ENCODE measurements around the gene FREY1. TPM values are rescaled to one million over a fixed set of nuclear protein-coding genes. Genes with fewer than 3 reads are reported as not detected.

Gene FREY1
- polyA plus RNA-seq, 1 donor (not counting 4 experiments of a cell fraction or from before 2014, with no cell fraction given) = 0.25 TPM

- TF ChIP-seq CTCF (optimal IDR thresholded peaks at IDR 0.05 in 1 of 3, IDR thresholded peaks at IDR 0.05 in 1 of 3, conservative IDR thresholded peaks at IDR 0.05 in 1 of 3; ENCODE audit: extremely low read depth in 1 of 3, insufficient read depth in 2 of 3, low read length in 3 of 3) = no peak
- no peak overlapping the region for H3K4me3 ChIP-seq (ENCODE audit: control insufficient read depth in 2 of 3, extremely low read depth in 1 of 3, insufficient read depth in 2 of 3, low read depth in 1 of 3, low read length in 3 of 3)
- H3K27me3 ChIP-seq (ENCODE audit: control insufficient read depth, extremely low read depth, insufficient read depth, low read length) = no peaks in the 10 kb centered on the region
- H3K9me1 ChIP-seq (ENCODE audit: control insufficient read depth, extremely low read depth, insufficient read depth, low read length) = peaks cover 3% of the 10 kb centered on the region
- dilution Hi-C loops (cut with MboI; ENCODE audit: extremely low pct_ligation_motif_present, low sequenced_read_pairs) = no loop called here
- H3K4me1 ChIP-seq (ENCODE audit: control insufficient read depth, extremely low read depth, insufficient read depth, low read length) = peaks cover 15% of the 10 kb centered on the region
- FAIRE-seq (no peak), DNase-seq (ENCODE audit: low read depth, low spot score) (no peak)
- peaks cover 9 to 27% of the 10 kb centered on the region in 2 experiments for H3K36me3 ChIP-seq (ENCODE audit: control insufficient read depth in 2 of 2, extremely low read depth in 1 of 2, insufficient read depth in 2 of 2, low read length in 2 of 2)
- H3K9me3 ChIP-seq (ENCODE audit: control insufficient read depth, low read depth, low read length) = no peaks in the 10 kb centered on the region
- no peak overlapping the region for H3K4me2 ChIP-seq (ENCODE audit: control insufficient read depth, extremely low read depth, insufficient read depth, low read depth, low read length)
- H2AFZ ChIP-seq (ENCODE audit: control insufficient read depth, low read length) = no peak overlapping the region
- no peak overlapping the region for H3K9ac ChIP-seq (ENCODE audit: control insufficient read depth, extremely low read depth, insufficient read depth, low read length)
- H4K20me1 ChIP-seq (ENCODE audit: control insufficient read depth, extremely low read depth, insufficient read depth, low read length) = peaks cover 2% of the 10 kb centered on the region
- no peak overlapping the region for H3K27ac ChIP-seq (ENCODE audit: control insufficient read depth, insufficient read depth, low read length)
- peaks cover 5% of the 10 kb centered on the region for H3K79me2 ChIP-seq (ENCODE audit: control insufficient read depth, insufficient read depth, low read length)
Observed at GRCh38 chr11:45857961-45858474, 49.1 kb downstream of the FREY1 start.

Other genes with a start within 250 kb of the FREY1 start
- not detected in 3 replicates for gene CHST1, start 241.6 kb downstream of the FREY1 start, polyA plus RNA-seq
- 4.9 to 8.4 TPM (median 6.2 TPM) in 3 replicates for gene SLC35C1, start 102.1 kb downstream of the FREY1 start, polyA plus RNA-seq
- gene CRY2, start 59.8 kb downstream of the FREY1 start, polyA plus RNA-seq = 7.2 to 8.9 TPM (median 7.9 TPM) in 3 replicates
- 0.51 to 0.95 TPM (median 0.83 TPM) in 3 replicates for gene MAPK8IP1, start 21.6 kb downstream of the FREY1 start, polyA plus RNA-seq
- 16.7 to 25.1 TPM (median 17.2 TPM) in 3 replicates for gene PEX16, start 10.6 kb upstream of the FREY1 start, polyA plus RNA-seq
- gene LARGE2, start 15.4 kb upstream of the FREY1 start, polyA plus RNA-seq = 7.1 to 29.9 TPM (median 11.1 TPM) in 3 replicates
- 10.8 to 16.1 TPM (median 11.7 TPM) in 3 replicates for gene PHF21A, start 214.2 kb upstream of the FREY1 start, polyA plus RNA-seq